Kidney epithelial cell (primary cell): ENCODE results near the gene TGIF1. TPM values are rescaled to one million over a fixed set of nuclear protein-coding genes. Genes with fewer than 3 reads are reported as not detected.

Source experiments
- DNase-seq: peaks from one replicate; pipeline ENCODE4 v3.0.0-alpha.2; 2010; ENCODE audit warnings: low read depth
- H3K27me3 ChIP-seq: 2 replicates; pipeline ENCODE4 v1.6.0; 2011; ENCODE audit warnings: low read length; ENCODE audit not compliant: control insufficient read depth, insufficient read depth
- H3K36me3 ChIP-seq: 2 replicates; pipeline ENCODE4 v1.5.1; 2011; ENCODE audit warnings: low read length; ENCODE audit not compliant: control insufficient read depth, insufficient read depth
- H3K4me3 ChIP-seq: 2 replicates; pipeline ENCODE4 v1.5.1; 2011; ENCODE audit warnings: low read depth, mild to moderate bottlenecking, control low read depth, low read length
- CTCF ChIP-seq: IDR thresholded peaks from 2 replicates; pipeline ENCODE4 v1.5.1; 2011; ENCODE audit warnings: mild to moderate bottlenecking, moderate library complexity, low read length, control low read depth, inconsistent platforms; ENCODE audit not compliant: insufficient read depth, poor library complexity, severe bottlenecking
- total RNA-seq: library from RNA; depleted of rRNA; stranded (reverse); fragments of >200 nt; gene quantifications from 2 replicates; pipeline ENCODE4 v1.2.3, GENCODE V29; 2015

The TGIF1 gene
- total RNA-seq, result 251 and 294 TPM in 2 replicates

GRCh38 chr18:3450012-3450798 lies at the start of gene TGIF1:
Gene TGIF1 (plus strand): TSS chr18:3450172. CDS start chr18:3450490, 318 bp downstream.
- no peak for DNase-seq
- TF ChIP-seq CTCF, result no peak
- Histone ChIP-seq H3K27me3 (no peaks in the 10 kb centered on the region), H3K4me3 (peak within 1 kb of the TSS; percentile 93), H3K36me3 (no peaks in the 10 kb centered on the region)

GRCh38 chr18:3400567-3401296 lies 49.2 kb upstream of the TGIF1 start:
- no peak for TF ChIP-seq CTCF
- DNase-seq, result no peak
- Histone ChIP-seq H3K4me3 (no peak overlapping the region), H3K36me3 (no peaks in the 10 kb centered on the region), H3K27me3 (no peaks in the 10 kb centered on the region)

- no peak for DNase-seq
- no peaks in the 10 kb centered on the region for H3K36me3 ChIP-seq
- H3K4me3 ChIP-seq, result no peak overlapping the region
- no peak for TF ChIP-seq CTCF
- no peaks in the 10 kb centered on the region for H3K27me3 ChIP-seq
Measured at GRCh38 chr18:3401669-3402620, 48.0 kb upstream of the TGIF1 start.

- H3K27me3 ChIP-seq, result no peaks in the 10 kb centered on the region
- TF ChIP-seq CTCF, result no peak
- no peaks in the 10 kb centered on the region for H3K36me3 ChIP-seq
- no peak overlapping the region for H3K4me3 ChIP-seq
- DNase-seq, result no peak
Measured at GRCh38 chr18:3402982-3403451, 47.0 kb upstream of the TGIF1 start.

- no peak for TF ChIP-seq CTCF
Measured at GRCh38 chr18:3405713-3406112, 44.3 kb upstream of the TGIF1 start.

More at GRCh38 chr18:3405713-3406112, 44.3 kb upstream of the TGIF1 start:
- H3K27me3 ChIP-seq, result no peaks in the 10 kb centered on the region
- no peaks in the 10 kb centered on the region for H3K36me3 ChIP-seq
- no peak overlapping the region for H3K4me3 ChIP-seq
- DNase-seq, result no peak
